ENCODE measurements around the gene LSAMP.

DNA sequence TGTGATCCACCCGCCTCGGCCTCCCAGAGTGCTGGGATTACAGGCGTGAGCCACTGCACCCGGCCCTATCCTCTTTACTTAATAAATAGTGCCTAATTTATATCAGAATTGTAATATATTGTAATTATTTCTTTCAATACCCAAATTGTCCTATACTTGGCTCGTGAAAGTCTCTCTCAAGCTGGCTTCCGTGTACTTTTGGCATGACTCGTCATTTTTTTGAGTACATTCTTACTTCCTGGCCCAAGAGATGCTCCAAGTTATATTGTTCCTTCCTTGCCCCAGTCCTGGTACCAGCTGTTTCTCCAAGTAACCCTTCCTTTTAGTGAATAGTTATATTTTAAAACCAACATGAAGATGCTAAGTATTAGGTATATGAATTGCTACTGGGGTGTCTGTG is 366.7 kb downstream of the LSAMP start:
- no peak for TF ChIP-seq POLR2AphosphoS5 (IDR thresholded peaks at IDR 0.05)
- no peak for TF ChIP-seq EP300 (IDR thresholded peaks at IDR 0.05)

All from sigmoid colon (tissue), 4 donors.